Activated naive CD4-positive, alpha-beta T cell treated with anti-CD3 and anti-CD28 coated beads, Interleukin-2, amount 10 ng/mL, durations not matched to agents 7 days and 5 days (primary cell): Measurements from ENCODE around the gene CAMTA1.

Experiments used
- CTCF ChIA-PET: fragments of 350-600 bp; sonication (Branson Sonifier 250); formaldehyde crosslinking; loops from one replicate; lab custom pipeline; 2021; ENCODE audit warnings: antibody characterized with exemption; lab: Charles Lee
- DNase-seq: peaks from one replicate; pipeline ENCODE4 v3.0.0-alpha.2; 2020
- H3K27ac Mint-ChIP-seq: one replicate; pipeline ENCODE4 v1.8.0; 2021; ENCODE audit warnings: mild to moderate bottlenecking, moderate library complexity, mixed read lengths
- H3K27me3 Mint-ChIP-seq: one replicate; pipeline ENCODE4 v1.8.0; 2021; ENCODE audit warnings: mild to moderate bottlenecking, mixed read lengths
- H3K36me3 Mint-ChIP-seq: one replicate; pipeline ENCODE4 v1.8.0; 2021; ENCODE audit warnings: mixed read lengths
- H3K4me1 Mint-ChIP-seq: one replicate; pipeline ENCODE4 v1.8.0; 2021; ENCODE audit warnings: mixed read lengths
- H3K4me3 Mint-ChIP-seq: one replicate; pipeline ENCODE4 v1.8.0; 2021; ENCODE audit warnings: mild to moderate bottlenecking, moderate library complexity, mixed read lengths
- H3K9me3 Mint-ChIP-seq: one replicate; pipeline ENCODE4 v1.8.0; 2021; ENCODE audit warnings: mixed read lengths

CAMTA1 gene

GRCh38 chr1:7338439-7338838, 553.2 kb downstream of the CAMTA1 start:
- CTCF ChIA-PET = no interaction called here
- DNase-seq = no peak
- Mint-ChIP-seq H3K4me1 (no peaks in the 10 kb centered on the region), H3K27ac (no peak overlapping the region), H3K4me3 (no peak overlapping the region), H3K9me3 (no peaks in the 10 kb centered on the region), H3K36me3 (no peaks in the 10 kb centered on the region), H3K27me3 (no peaks in the 10 kb centered on the region)

GRCh38 chr1:7339014-7339413, 553.8 kb downstream of the CAMTA1 start:
- CTCF ChIA-PET = no interaction called here
- no peaks in the 10 kb centered on the region for H3K4me1 Mint-ChIP-seq
- no peaks in the 10 kb centered on the region for H3K27me3 Mint-ChIP-seq
- H3K27ac Mint-ChIP-seq = no peak overlapping the region
- H3K36me3 Mint-ChIP-seq = no peaks in the 10 kb centered on the region
- DNase-seq = no peak
- no peaks in the 10 kb centered on the region for H3K9me3 Mint-ChIP-seq
- H3K4me3 Mint-ChIP-seq = no peak overlapping the region

- H3K27me3 Mint-ChIP-seq = no peaks in the 10 kb centered on the region
- H3K9me3 Mint-ChIP-seq = no peaks in the 10 kb centered on the region
- H3K4me3 Mint-ChIP-seq = no peak overlapping the region
- no peak overlapping the region for H3K27ac Mint-ChIP-seq
- CTCF ChIA-PET = no interaction called here
- H3K4me1 Mint-ChIP-seq = no peaks in the 10 kb centered on the region
- no peak for DNase-seq
- no peaks in the 10 kb centered on the region for H3K36me3 Mint-ChIP-seq
These were observed 554.7 kb downstream of the CAMTA1 start for GRCh38 chr1:7339953-7340352.

GRCh38 chr1:7341145-7341905, 556.1 kb downstream of the CAMTA1 start:
- CTCF ChIA-PET = no interaction called here
- H3K4me3 Mint-ChIP-seq = no peak overlapping the region
- no peak for DNase-seq

GRCh38 chr1:7343882-7344281, 558.6 kb downstream of the CAMTA1 start:
- no peaks in the 10 kb centered on the region for H3K4me1 Mint-ChIP-seq
- no peak overlapping the region for H3K4me3 Mint-ChIP-seq
- no peak overlapping the region for H3K27ac Mint-ChIP-seq
- no peaks in the 10 kb centered on the region for H3K9me3 Mint-ChIP-seq
- H3K27me3 Mint-ChIP-seq = no peaks in the 10 kb centered on the region
- H3K36me3 Mint-ChIP-seq = no peaks in the 10 kb centered on the region
- DNase-seq = no peak
- CTCF ChIA-PET = no interaction called here

More at GRCh38 chr1:7341145-7341905, 556.1 kb downstream of the CAMTA1 start:
- H3K4me1 Mint-ChIP-seq = no peaks in the 10 kb centered on the region
- no peak overlapping the region for H3K27ac Mint-ChIP-seq
- H3K36me3 Mint-ChIP-seq = no peaks in the 10 kb centered on the region
- no peaks in the 10 kb centered on the region for H3K9me3 Mint-ChIP-seq
- H3K27me3 Mint-ChIP-seq = no peaks in the 10 kb centered on the region

GRCh38 chr1:7344299-7344698, 559.0 kb downstream of the CAMTA1 start:
- CTCF ChIA-PET = no interaction called here
- Mint-ChIP-seq H3K4me1 (no peaks in the 10 kb centered on the region), H3K4me3 (no peak overlapping the region), H3K36me3 (no peaks in the 10 kb centered on the region), H3K27ac (no peak overlapping the region), H3K27me3 (no peaks in the 10 kb centered on the region), H3K9me3 (no peaks in the 10 kb centered on the region)
- DNase-seq = no peak

- Mint-ChIP-seq H3K4me3 (no peak overlapping the region), H3K27ac (no peak overlapping the region), H3K4me1 (no peaks in the 10 kb centered on the region), H3K9me3 (no peaks in the 10 kb centered on the region), H3K27me3 (no peaks in the 10 kb centered on the region), H3K36me3 (no peaks in the 10 kb centered on the region)
- DNase-seq = no peak
- CTCF ChIA-PET = no interaction called here
These were observed 560.3 kb downstream of the CAMTA1 start for GRCh38 chr1:7345516-7345915.

- no peaks in the 10 kb centered on the region for H3K27me3 Mint-ChIP-seq
- CTCF ChIA-PET = no interaction called here
- H3K4me1 Mint-ChIP-seq = no peaks in the 10 kb centered on the region
- no peaks in the 10 kb centered on the region for H3K36me3 Mint-ChIP-seq
- H3K9me3 Mint-ChIP-seq = no peaks in the 10 kb centered on the region
- no peak overlapping the region for H3K4me3 Mint-ChIP-seq
- DNase-seq = no peak
- no peak overlapping the region for H3K27ac Mint-ChIP-seq
These were observed 560.9 kb downstream of the CAMTA1 start for GRCh38 chr1:7346070-7346596.

- H3K27ac Mint-ChIP-seq = no peak overlapping the region
- H3K36me3 Mint-ChIP-seq = no peaks in the 10 kb centered on the region
- H3K4me3 Mint-ChIP-seq = no peak overlapping the region
- no peaks in the 10 kb centered on the region for H3K9me3 Mint-ChIP-seq
- DNase-seq = no peak
- H3K27me3 Mint-ChIP-seq = no peaks in the 10 kb centered on the region
- H3K4me1 Mint-ChIP-seq = no peaks in the 10 kb centered on the region
- CTCF ChIA-PET = no interaction called here
These were observed 561.6 kb downstream of the CAMTA1 start for GRCh38 chr1:7346600-7347570.

GRCh38 chr1:7348073-7348472, 562.8 kb downstream of the CAMTA1 start:
- H3K4me1 Mint-ChIP-seq = no peaks in the 10 kb centered on the region
- no peak for DNase-seq
- H3K36me3 Mint-ChIP-seq = no peaks in the 10 kb centered on the region
- no peak overlapping the region for H3K27ac Mint-ChIP-seq
- CTCF ChIA-PET = no interaction called here
- H3K4me3 Mint-ChIP-seq = no peak overlapping the region
- H3K9me3 Mint-ChIP-seq = no peaks in the 10 kb centered on the region
- H3K27me3 Mint-ChIP-seq = no peaks in the 10 kb centered on the region

- CTCF ChIA-PET = no interaction called here
- Mint-ChIP-seq H3K27ac (no peak overlapping the region), H3K9me3 (no peaks in the 10 kb centered on the region), H3K36me3 (no peaks in the 10 kb centered on the region), H3K4me1 (no peaks in the 10 kb centered on the region), H3K27me3 (no peaks in the 10 kb centered on the region), H3K4me3 (no peak overlapping the region)
- DNase-seq = no peak
These were observed 563.3 kb downstream of the CAMTA1 start for GRCh38 chr1:7348580-7348979.

GRCh38 chr1:7350804-7351203, 565.5 kb downstream of the CAMTA1 start:
- Mint-ChIP-seq H3K36me3 (no peaks in the 10 kb centered on the region), H3K9me3 (no peaks in the 10 kb centered on the region), H3K4me1 (no peaks in the 10 kb centered on the region), H3K27me3 (no peaks in the 10 kb centered on the region), H3K4me3 (no peak overlapping the region), H3K27ac (no peak overlapping the region)
- DNase-seq = no peak
- CTCF ChIA-PET = no interaction called here

- Mint-ChIP-seq H3K4me3 (no peak overlapping the region), H3K27ac (no peak overlapping the region), H3K27me3 (no peaks in the 10 kb centered on the region), H3K4me1 (no peaks in the 10 kb centered on the region), H3K9me3 (no peaks in the 10 kb centered on the region), H3K36me3 (no peaks in the 10 kb centered on the region)
- no peak for DNase-seq
- CTCF ChIA-PET = no interaction called here
These were observed 566.4 kb downstream of the CAMTA1 start for GRCh38 chr1:7351649-7352048.

GRCh38 chr1:7352364-7352763, 567.1 kb downstream of the CAMTA1 start:
- Mint-ChIP-seq H3K4me3 (no peak overlapping the region), H3K4me1 (no peaks in the 10 kb centered on the region), H3K9me3 (no peaks in the 10 kb centered on the region), H3K27me3 (no peaks in the 10 kb centered on the region), H3K36me3 (no peaks in the 10 kb centered on the region), H3K27ac (no peak overlapping the region)
- CTCF ChIA-PET = no interaction called here
- DNase-seq = no peak
